ENCODE data around the gene RAD9B. TPM values are rescaled to one million over a fixed set of nuclear protein-coding genes. Genes with fewer than 3 reads are reported as not detected.
A peak's percentile ranks its signal among the peaks of the same experiment; 100 is the strongest.

Gene RAD9B
- total and polyA plus RNA-seq, 9 of the 15 experiments (the other 6 are each of a cell fraction or from before 2014, with no cell fraction given), result 0.05 to 0.83 (median 0.32) TPM

DNA sequence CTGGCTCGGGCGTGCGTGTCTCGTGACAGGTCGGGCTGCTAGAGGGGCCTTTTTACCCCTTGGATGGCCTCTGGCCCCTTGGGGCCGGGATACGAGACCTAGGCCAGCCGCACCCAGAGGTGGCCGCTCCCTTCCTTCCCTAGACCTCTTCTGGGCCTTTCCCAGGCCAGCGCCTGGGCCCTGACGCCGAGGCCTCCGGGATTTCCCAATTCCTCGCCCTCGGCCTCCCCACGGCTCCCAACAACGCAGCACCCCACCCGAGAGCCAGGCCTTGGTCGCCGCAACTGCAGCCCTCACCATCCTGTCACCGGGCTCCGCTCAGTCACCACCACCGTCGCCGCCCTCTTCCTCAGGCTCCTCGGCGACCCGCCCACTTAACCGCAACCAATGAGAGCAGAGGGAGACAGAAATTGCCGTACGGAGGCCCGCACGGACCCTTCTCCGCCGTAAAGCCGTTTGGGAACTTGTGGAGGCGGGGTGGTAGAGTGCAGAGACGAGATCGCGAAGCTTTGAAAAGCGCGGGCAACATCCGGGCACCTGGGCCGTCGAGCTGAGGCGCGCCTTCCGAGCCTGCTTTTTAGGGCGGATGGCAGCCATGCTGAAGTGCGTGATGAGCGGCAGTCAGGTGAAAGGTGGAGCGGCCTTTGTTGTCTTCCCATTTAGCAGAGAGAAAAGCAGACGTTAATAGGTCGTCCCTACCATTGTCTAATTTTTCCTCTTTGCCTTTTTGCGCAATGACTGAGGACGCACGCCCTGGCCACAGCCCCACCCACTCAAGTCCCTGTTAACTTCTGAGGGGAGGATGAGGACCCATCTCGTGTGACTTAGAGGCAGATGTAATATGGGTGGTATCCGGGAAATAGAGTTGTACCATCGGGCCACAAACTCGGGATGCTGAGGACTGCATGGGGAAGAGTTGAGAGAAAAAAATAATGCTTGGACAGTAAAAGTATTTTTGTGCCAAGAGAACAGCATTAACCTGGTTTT, at the start of gene RAD9B, which contains the start of gene VPS29 (continued):
- TF ChIP-seq KDM5B (IDR thresholded peaks at IDR 0.05; ENCODE audit: insufficient replicate concordance, low read depth, low read length) (peak; percentile 95), PTRF (tag; IDR thresholded peaks at IDR 0.05) (peak; percentile 83; the same call in 1 of the 2 replicates), MYBL2 (IDR thresholded peaks at IDR 0.05; ENCODE audit: low read depth) (peak; percentile 90), MYBL2 (CRISPR knock-in tag; IDR thresholded peaks at IDR 0.05; ENCODE audit: borderline replicate concordance) (no peak), CCAR2 (IDR thresholded peaks at IDR 0.05; ENCODE audit: low read depth, low read length) (no peak), NR2F6 (CRISPR knock-in tag; IDR thresholded peaks at IDR 0.05) (no peak; the same call in 1 of the 2 replicates), ZNF445 (CRISPR knock-in tag; IDR thresholded peaks at IDR 0.05; ENCODE audit: low read depth) (peak; percentile 55; the same call in 1 of the 2 replicates), HNRNPL (IDR thresholded peaks at IDR 0.05; ENCODE audit: low read depth, low read length) (no peak), ZNF644 (tag; IDR thresholded peaks at IDR 0.05; ENCODE audit: low read depth) (peak; percentile 75; the same call in 1 of the 2 replicates), ZNF232 (CRISPR knock-in tag; IDR thresholded peaks at IDR 0.05) (peak; percentile 96), GTF3C2 (IDR thresholded peaks at IDR 0.05; ENCODE audit: borderline replicate concordance, extremely low read depth, insufficient read length) (no peak)
- TF ChIP-seq, protein P1, sequence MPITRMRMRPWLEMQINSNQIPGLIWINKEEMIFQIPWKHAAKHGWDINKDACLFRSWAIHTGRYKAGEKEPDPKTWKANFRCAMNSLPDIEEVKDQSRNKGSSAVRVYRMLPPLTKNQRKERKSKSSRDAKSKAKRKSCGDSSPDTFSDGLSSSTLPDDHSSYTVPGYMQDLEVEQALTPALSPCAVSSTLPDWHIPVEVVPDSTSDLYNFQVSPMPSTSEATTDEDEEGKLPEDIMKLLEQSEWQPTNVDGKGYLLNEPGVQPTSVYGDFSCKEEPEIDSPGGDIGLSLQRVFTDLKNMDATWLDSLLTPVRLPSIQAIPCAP (CRISPR knock-in tag; IDR thresholded peaks at IDR 0.05; ENCODE audit: borderline replicate concordance), result peak; percentile 95; the same call in 1 of the 2 replicates
- TF ChIP-seq, protein P2, sequence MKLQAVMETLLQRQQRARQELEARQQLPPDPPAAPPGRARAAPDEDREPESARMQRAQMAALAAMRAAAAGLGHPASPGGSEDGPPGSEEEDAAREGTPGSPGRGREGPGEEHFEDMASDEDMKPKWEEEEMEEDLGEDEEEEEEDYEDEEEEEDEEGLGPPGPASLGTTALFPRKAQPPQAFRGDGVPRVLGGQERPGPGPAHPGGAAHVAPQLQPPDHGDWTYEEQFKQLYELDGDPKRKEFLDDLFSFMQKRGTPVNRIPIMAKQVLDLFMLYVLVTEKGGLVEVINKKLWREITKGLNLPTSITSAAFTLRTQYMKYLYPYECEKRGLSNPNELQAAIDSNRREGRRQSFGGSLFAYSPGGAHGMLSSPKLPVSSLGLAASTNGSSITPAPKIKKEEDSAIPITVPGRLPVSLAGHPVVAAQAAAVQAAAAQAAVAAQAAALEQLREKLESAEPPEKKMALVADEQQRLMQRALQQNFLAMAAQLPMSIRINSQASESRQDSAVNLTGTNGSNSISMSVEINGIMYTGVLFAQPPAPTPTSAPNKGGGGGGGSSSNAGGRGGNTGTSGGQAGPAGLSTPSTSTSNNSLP (IDR thresholded peaks at IDR 0.05; ENCODE audit: borderline replicate concordance, low read depth, low read length), result no peak
- TF ChIP-seq, protein P3, sequence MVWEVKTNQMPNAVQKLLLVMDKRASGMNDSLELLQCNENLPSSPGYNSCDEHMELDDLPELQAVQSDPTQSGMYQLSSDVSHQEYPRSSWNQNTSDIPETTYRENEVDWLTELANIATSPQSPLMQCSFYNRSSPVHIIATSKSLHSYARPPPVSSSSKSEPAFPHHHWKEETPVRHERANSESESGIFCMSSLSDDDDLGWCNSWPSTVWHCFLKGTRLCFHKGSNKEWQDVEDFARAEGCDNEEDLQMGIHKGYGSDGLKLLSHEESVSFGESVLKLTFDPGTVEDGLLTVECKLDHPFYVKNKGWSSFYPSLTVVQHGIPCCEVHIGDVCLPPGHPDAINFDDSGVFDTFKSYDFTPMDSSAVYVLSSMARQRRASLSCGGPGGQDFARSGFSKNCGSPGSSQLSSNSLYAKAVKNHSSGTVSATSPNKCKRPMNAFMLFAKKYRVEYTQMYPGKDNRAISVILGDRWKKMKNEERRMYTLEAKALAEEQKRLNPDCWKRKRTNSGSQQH (CRISPR knock-in tag; IDR thresholded peaks at IDR 0.05), result no peak
- TF ChIP-seq, protein P4, sequence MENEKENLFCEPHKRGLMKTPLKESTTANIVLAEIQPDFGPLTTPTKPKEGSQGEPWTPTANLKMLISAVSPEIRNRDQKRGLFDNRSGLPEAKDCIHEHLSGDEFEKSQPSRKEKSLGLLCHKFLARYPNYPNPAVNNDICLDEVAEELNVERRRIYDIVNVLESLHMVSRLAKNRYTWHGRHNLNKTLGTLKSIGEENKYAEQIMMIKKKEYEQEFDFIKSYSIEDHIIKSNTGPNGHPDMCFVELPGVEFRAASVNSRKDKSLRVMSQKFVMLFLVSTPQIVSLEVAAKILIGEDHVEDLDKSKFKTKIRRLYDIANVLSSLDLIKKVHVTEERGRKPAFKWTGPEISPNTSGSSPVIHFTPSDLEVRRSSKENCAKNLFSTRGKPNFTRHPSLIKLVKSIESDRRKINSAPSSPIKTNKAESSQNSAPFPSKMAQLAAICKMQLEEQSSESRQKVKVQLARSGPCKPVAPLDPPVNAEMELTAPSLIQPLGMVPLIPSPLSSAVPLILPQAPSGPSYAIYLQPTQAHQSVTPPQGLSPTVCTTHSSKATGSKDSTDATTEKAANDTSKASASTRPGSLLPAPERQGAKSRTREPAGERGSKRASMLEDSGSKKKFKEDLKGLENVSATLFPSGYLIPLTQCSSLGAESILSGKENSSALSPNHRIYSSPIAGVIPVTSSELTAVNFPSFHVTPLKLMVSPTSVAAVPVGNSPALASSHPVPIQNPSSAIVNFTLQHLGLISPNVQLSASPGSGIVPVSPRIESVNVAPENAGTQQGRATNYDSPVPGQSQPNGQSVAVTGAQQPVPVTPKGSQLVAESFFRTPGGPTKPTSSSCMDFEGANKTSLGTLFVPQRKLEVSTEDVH (IDR thresholded peaks at IDR 0.05; ENCODE audit: low read depth, partially characterized antibody), result peak; percentile 86

Measured in K562 (cell line).